Esophagus muscularis mucosa (tissue), 3 donors: ENCODE measurements around the gene AKNAD1.

ENCODE experiments used
- POLR2A ChIP-seq: fragments of 450-650 bp; IDR thresholded peaks from one replicate; pipeline ENCODE4 v1.6.1; 2017; ENCODE audit warnings: antibody characterized with exemption, moderate library complexity, mild to moderate bottlenecking, low read depth
- POLR2AphosphoS5 ChIP-seq, 2 donors: sonication (generic); formaldehyde crosslinking; IDR thresholded peaks; one replicate each; pipeline ENCODE4 v1.6.1; 2017; ENCODE audit warnings: antibody characterized with exemption in 2 of 2
- TF ChIP-seq, protein P1 (sequence below), 3 experiments: fragments of 200-600 bp in 2 of 3; fragments of 450-650 bp in 1 of 3; sonication (generic) in 2 of 3; IDR thresholded peaks; one replicate each; pipeline ENCODE4 v1.5.1; 2017 to 2019; ENCODE audit warnings: antibody characterized with exemption in 3 of 3, mild to moderate bottlenecking in 2 of 3, moderate library complexity in 1 of 3

- TF ChIP-seq, protein P1, sequence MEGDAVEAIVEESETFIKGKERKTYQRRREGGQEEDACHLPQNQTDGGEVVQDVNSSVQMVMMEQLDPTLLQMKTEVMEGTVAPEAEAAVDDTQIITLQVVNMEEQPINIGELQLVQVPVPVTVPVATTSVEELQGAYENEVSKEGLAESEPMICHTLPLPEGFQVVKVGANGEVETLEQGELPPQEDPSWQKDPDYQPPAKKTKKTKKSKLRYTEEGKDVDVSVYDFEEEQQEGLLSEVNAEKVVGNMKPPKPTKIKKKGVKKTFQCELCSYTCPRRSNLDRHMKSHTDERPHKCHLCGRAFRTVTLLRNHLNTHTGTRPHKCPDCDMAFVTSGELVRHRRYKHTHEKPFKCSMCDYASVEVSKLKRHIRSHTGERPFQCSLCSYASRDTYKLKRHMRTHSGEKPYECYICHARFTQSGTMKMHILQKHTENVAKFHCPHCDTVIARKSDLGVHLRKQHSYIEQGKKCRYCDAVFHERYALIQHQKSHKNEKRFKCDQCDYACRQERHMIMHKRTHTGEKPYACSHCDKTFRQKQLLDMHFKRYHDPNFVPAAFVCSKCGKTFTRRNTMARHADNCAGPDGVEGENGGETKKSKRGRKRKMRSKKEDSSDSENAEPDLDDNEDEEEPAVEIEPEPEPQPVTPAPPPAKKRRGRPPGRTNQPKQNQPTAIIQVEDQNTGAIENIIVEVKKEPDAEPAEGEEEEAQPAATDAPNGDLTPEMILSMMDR (IDR thresholded peaks at IDR 0.05): no peak
- TF ChIP-seq POLR2A (no peak), POLR2AphosphoS5 (IDR thresholded peaks at IDR 0.05) (no peak)
These were observed 21.2 kb upstream of the AKNAD1 start for GRCh38 chr1:108878160-108878469.
